NCI-H526 (cell line): ENCODE measurements around the gene FMR1.

Experiments used
- DNase-seq, 2 experiments: peaks; one replicate each; lab custom pipeline; 2025; lab: John Stamatoyannopoulos, UW

The FMR1 gene

DNA sequence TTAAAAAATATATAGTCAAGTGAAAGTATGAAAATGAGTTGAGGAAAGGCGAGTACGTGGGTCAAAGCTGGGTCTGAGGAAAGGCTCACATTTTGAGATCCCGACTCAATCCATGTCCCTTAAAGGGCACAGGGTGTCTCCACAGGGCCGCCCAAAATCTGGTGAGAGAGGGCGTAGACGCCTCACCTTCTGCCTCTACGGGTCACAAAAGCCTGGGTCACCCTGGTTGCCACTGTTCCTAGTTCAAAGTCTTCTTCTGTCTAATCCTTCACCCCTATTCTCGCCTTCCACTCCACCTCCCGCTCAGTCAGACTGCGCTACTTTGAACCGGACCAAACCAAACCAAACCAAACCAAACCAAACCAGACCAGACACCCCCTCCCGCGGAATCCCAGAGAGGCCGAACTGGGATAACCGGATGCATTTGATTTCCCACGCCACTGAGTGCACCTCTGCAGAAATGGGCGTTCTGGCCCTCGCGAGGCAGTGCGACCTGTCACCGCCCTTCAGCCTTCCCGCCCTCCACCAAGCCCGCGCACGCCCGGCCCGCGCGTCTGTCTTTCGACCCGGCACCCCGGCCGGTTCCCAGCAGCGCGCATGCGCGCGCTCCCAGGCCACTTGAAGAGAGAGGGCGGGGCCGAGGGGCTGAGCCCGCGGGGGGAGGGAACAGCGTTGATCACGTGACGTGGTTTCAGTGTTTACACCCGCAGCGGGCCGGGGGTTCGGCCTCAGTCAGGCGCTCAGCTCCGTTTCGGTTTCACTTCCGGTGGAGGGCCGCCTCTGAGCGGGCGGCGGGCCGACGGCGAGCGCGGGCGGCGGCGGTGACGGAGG is at the start of gene FMR1:
Gene FMR1, plus strand, starts transcription at position 728 of the 831 bp plus-strand sequence. CDS start 261 bp downstream, outside the sequence.
- DNase-seq: peak; percentile 78 to 96

DNA sequence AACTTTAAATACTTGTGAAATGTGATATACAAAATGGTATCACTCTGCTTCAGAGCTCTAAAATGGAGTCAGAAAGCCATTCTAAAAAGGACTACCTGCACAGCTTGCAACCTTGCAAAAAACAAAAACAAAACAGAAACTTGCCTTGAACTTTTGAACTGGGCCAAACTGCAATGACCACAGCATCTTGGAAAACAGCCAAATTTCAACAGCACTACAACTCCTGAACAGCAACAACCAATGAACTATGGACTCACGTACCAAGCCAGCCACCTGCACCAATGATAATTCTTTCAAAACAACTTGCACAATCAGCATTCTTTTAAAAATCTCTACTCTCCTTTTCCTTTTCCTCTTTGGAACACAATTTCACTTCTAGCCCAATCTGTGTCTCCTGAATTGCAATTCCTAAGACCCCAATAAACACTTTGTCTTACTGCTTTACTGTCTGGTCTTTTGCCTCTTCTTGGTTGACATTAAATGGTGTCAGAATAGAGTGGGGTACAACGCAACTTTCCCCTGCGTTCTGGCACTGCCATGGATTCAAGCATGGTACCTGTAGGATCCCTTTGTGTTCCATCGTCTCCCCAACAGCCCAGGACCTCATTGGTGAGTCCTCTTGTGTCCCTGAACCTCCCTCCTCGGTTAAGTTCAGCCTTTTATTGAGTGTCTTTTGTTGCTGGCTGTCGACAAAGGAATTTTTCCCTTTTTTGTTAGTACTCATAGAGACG is 35.7 kb upstream of the FMR1 start:
- no peak for DNase-seq

DNA sequence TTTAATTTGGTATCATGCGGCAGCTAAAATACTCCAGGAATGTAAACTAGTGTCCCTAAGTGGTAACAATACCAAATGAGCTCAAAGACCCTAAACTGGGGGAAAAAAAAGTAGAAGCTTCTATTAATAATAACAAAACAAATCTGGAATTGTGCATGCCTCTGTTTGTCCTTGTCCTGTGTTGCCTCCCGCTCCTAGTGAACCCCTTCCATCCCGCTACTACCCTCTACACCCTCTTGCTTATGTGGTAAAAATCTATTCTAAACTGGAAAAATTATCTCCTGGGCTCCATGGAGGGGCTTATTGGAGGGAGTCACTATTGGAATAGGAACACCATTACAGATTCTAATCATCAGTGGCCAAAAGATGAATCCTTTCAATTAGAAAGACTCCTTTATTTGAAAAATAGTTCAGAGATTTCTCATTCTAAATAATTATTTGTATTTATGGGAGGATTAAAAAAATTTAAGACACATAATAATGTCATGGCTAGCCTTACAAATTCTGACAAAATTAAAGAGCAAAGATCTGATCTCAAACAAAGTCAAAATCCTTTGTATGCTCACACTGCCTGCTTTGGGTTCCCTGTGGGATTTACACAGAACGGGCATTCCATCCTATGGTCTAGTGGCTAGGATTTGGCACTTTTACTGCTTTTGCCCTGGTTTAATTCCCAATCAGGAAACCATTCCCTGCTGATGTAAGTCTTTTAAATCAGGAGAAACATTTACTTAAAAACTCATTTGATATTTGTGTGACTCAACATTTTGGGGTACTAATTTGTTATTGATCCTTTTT is 34.7 kb upstream of the FMR1 start:
- no peak for DNase-seq

DNA sequence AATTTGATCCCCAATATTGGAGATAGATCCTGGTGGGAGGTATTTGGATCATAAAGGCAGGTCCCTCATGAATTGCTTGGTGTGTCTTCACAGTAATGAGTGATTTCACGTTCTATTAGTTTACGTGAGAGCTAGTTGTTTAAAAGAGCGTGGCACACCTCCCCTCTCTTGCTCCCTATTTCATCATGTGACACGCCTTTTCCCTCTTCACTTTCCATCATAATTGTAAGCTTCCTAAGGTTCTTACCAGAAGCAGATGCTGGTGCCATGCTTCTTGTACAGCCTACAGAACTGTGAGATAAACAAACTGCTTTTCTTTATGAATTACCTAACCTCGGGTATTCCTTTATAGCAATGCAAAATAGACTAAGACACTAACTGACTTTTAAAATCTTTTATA is 34.0 kb upstream of the FMR1 start:
- DNase-seq: no peak

DNA sequence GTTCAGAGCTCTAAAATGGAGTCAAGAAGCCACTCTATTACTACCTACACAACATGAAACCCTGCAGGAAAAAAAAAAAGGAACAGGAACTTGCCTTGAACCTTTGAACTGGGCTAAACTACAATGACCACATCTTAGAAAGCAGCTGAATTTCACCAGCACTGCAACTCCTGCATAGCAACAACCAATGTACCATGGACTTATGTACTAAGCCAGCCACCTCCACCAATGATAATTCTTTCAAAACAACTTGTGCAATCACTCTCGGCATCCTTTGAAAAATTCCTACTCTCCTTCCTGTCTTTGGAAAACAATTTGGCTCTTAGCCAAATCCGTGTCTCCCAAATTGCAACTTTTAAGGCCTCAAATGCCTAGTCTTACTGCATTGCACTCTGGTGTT is 26.8 kb upstream of the FMR1 start:
- no peak for DNase-seq

DNA sequence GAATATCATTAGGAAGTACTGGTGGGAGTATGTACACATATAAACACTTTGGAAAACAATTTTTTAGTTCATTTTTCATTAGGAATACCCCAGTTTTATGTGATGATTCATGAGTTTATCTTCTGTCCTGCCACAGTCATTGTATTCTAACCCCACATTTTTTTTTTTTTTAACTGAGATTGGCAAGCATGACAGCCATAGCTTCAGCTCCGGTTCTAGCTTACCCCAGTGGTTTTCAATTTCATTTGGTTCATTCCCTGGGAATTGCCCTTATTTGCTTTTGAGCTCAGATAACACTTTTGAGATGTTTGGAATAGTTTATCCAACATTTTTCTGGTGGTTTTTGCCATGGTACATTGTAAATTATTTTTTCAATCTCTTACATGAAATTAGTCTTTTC is 21.0 kb upstream of the FMR1 start:
- DNase-seq: no peak

DNA sequence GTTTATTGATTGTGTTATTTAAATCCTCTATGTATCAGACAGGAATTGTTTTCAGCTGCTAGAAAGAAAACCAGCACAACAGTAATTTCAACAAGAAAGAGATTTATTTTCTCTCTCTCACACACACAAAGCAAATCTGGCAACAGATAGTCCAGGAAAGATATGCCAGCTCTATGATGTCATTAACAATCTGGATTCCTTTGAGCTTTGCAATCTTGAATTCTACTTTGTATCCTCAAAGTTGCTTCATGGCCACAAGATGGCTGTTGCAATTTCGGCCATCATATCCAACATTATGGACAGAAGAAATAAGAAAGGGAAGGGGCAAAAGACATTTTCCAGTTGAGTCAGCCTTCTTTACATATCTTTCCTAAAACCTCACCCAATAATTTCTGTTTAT is 19.8 kb upstream of the FMR1 start:
- DNase-seq: no peak

DNA sequence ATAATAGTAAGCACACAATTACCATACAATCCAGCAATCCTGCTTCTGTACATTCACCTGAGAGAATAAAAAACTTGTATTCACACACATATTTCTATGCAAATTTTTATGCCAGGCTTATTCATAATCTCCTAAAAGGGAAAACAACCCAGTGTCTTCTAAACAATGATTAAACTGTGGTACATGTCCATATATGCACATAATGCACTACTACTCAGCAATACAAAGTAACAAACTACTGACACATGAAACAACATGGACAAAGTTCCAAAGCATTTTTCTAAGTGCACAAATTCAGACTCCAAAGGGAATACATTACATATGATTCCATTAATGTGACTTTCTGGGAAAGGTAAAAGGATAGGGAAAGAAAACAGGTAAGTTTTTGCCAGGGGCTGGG is 18.0 kb upstream of the FMR1 start:
- no peak for DNase-seq

DNA sequence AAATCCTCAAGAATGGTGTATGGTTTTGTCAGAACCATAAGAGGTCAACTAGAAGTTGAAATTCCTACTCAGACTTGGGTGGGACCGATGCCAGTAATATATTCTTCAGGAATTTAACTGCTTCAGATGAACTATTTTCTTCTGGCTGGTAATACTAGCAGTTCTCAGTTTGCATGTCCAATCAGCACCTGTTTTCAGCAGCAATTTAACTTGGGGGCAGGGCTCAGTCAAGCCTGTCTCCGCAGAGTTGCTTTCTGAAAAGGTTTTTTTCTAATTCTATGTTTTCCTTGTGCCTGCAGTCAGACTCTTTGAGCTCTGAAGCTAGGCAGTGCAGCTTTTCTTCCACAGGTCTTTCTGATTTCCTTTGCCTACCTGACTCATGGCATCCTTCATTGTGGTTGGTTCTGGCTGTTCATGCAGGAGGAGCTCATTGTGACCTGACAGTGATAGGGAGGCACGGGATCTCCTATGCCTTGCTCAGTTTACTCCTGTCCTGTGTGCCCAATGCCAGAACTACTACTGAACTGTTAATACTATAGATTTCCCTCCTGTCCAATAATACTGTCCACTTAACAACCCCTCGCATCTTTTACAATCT is 17.3 kb upstream of the FMR1 start:
- no peak for DNase-seq

DNA sequence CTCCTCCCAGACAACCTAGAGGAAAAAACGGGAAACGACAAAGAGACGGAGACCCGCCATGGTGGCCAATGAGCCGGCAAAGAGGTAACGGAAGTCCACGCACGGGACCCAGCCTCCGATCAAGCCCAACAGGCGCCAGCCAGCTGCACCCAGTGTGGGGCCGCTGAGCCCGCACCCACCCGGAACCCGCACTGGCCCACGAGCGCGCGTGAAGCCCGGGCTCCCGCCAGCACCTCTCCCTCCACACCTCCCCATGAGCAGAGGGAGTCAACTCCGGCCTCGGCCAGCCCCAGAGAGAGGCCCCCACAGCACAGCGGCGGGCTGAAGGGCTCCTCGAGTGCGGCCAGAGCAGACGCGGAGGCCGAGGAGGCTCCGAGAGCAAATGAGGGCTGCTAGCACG is 14.6 kb upstream of the FMR1 start:
- no peak for DNase-seq

DNA sequence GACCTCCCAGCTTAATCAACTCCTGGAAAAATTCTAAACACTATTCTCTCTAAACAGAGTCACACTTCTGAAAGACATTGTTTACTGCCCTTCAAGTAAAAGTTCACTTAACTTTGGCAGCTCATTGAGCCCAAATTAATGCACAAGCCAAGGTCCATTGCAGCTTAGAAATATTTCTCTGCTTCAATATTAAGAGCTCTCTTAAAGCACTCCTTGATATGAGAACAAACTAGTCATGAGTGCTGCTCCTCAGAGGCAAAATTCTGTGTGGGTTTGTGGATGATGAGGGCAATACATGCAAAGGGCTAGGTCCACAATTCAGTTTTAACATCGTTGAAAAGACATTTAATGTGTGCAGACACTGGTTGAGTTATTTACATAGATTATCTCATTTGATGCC is 12.8 kb upstream of the FMR1 start:
- DNase-seq: no peak

DNA sequence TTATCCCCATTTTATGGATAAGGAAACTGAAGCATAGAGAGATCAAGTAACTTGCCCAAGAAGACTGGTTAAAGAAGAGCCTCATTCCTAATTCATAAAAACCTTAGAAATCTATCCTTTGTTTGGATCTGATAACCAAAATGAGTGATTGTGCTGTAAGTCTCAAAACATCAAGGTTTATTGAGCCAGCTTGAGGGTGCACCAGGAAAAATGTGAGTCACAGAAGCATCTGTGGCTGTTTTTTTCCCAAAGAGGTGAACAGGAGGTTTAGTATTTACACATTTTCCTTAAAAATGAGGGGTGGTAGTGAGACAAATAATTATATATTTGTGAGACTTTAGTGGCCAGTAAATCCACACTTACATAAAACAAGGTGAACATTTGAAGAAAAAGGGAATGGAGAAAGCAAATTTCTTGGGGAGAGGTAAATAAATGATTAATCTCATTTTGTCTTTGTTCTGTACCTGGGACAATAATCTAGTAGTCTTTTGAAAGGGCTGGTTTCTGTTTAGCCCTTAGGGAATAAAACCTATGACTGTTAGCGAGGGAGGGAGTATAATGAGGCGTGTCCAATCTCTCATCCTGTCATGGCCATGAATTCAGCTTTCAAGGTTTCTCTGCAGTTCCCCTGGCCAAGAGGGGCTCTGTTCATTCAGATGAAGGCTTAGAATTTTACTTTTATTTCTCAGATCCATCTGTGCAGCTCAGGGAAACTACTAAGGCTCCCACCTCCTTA is 12.2 kb upstream of the FMR1 start:
- peak in 1 of 2 experiments; percentile 1 for DNase-seq

DNA sequence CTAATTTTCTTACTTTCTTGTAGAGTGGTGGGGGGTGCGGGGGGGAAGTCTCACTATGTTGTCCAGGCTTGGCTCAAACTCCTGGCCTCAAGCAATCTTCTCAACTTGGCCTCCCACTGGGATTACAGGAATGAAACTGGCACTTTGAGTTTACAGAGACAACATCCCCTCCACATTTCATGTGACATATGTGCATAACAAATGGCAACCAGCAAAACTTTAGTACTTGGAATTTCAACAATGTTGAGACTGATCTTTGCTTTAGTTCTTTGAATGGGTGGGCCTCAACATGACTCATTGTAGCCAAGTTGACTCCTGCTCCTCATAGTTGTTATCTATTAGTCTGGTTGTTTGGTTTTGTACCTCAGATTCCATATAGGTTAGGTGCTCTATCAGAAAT is 11.4 kb upstream of the FMR1 start:
- no peak for DNase-seq

DNA sequence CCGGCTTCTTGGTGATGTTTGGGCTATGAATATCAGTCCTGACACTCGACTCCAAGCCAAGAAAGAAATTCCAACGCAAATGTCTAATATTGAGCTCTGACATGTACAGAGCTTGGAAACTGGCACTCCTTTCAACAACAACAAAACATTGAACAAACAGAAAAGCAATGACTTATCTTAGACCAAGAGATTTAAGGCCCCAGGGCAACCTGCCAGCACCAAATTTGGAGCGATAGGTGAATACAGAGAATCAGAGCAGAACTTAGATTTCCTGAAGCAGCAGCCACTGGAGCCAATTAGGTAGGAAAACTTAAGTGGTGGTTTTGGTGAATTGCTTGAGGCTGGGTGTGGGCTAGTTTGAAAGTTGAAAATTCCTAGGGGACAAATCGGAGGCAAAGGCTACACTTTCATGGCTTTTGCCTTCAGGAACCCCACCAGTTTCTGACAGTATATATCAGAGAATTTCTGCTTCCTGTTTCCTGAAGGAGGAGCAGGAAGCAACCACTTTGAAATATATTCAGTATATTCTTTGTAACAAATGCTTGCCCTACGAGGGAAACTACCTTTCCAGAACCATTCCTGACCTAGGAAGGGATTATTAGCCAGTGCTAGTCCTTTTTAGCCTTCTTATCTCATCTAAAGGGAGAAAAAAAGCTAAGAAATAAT is 10.1 kb upstream of the FMR1 start:
- DNase-seq: no peak

DNA sequence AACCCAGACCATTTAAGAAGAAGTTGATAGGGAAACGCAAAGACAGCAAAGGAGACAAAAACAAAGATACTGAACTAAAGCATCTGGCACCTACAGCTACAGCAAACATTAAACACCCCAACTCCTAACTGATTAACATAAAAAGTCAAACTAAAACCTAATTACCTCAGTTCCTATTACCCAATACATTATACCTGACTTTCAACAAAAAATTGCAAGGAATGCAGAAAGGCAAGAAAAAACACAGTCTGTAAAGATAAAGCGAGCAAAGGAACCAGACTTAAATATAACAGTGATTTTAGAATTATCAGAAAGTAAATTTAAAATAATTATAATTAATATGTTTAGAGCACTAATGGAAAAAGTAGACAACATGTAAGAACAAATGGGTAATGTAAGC is 9.4 kb upstream of the FMR1 start:
- no peak for DNase-seq

DNA sequence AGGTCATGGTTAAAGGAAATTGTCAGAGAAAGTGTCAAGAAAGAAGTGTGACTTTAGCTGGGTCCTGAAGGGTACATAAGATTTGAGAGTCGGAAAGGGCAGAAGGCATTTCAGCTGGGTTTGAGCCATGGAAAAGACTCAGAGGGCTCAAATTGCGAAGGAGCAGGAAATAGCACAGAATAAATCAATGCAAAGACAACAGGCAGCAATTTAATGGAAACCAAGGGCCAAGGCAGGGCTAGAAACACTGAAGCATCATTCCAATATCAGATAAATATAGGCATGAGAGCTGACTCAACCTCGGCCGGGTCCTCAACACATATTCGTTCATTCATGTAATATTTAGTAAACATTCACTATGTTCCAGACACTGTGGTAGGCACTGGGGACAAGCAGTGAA is 3.6 kb upstream of the FMR1 start:
- DNase-seq: no peak

DNA sequence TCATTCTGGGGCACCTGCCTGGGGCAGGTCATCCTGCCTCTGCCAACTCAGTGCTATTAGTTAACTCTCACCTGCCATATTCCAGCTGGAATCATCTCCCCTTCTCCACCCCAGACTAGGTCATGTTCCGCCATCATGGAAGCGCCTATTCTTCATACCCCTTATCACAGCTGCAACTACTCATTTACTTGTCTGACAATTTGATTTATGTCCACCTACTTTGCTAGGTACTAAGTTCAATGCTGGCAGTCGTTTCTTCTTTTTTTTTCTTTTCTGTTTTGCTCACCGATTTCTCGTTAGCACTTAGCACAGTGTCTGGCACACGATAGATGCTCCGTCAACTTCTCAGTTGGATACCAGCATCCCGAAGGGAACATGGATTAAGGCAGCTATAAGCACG is 1.1 kb upstream of the FMR1 start:
- no peak for DNase-seq

DNA sequence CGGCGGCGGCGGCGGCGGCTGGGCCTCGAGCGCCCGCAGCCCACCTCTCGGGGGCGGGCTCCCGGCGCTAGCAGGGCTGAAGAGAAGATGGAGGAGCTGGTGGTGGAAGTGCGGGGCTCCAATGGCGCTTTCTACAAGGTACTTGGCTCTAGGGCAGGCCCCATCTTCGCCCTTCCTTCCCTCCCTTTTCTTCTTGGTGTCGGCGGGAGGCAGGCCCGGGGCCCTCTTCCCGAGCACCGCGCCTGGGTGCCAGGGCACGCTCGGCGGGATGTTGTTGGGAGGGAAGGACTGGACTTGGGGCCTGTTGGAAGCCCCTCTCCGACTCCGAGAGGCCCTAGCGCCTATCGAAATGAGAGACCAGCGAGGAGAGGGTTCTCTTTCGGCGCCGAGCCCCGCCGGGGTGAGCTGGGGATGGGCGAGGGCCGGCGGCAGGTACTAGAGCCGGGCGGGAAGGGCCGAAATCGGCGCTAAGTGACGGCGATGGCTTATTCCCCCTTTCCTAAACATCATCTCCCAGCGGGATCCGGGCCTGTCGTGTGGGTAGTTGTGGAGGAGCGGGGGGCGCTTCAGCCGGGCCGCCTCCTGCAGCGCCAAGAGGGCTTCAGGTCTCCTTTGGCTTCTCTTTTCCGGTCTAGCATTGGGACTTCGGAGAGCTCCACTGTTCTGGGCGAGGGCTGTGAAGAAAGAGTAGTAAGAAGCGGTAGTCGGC is 528 bp downstream of the FMR1 start:
- peak; percentile 34 to 65 for DNase-seq

DNA sequence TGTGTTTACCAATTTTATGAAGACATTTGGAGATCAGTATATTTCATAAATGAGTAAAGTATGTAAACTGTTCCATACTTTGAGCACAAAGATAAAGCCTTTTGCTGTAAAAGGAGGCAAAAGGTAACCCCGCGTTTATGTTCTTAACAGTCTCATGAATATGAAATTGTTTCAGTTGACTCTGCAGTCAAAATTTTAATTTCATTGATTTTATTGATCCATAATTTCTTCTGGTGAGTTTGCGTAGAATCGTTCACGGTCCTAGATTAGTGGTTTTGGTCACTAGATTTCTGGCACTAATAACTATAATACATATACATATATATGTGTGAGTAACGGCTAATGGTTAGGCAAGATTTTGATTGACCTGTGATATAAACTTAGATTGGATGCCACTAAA is 1.9 kb downstream of the FMR1 start:
- no peak for DNase-seq

DNA sequence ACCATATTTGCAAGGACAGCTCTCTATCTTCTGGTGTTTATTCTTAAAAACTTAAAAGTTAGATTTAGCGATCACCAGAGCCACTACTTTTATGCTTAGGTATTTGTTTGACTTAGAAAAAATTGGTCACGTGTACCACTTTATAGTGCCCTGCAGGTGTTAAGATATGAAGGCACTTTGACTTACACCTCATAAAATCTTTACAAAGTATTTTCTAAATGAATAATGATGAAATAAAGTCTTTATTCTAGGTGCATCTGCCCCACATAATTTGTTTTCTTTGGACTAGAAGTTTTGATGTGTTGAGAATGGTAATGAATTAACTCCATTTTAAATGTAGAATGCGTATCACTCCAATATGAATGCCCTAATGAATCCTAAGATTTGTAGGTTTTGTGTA is 2.9 kb downstream of the FMR1 start:
- no peak for DNase-seq
